Omental fat pad (tissue), 4 donors: ENCODE data around the gene SRL. TPM values are rescaled to one million over a fixed set of nuclear protein-coding genes. Genes with fewer than 3 reads are reported as not detected.

Source experiments
- ATAC-seq: fragments of 150-250 bp; one replicate; pipeline ENCODE4 v1.9.1; 2016; ENCODE audit warnings: mild to moderate bottlenecking, moderate library complexity; ENCODE audit not compliant: low FRiP score
- DNase-seq: peaks from one replicate; pipeline ENCODE4 v3.0.0-alpha.2; 2019; ENCODE audit warnings: low spot score
- total RNA-seq, 4 donors: library from RNA; depleted of rRNA; stranded (reverse); fragments of >200 nt; gene quantifications; one replicate each; pipeline ENCODE4 v1.1.0, GENCODE V29; 2016
- TF ChIP-seq, protein P1 (sequence below), 3 donors: fragments of 450-650 bp; IDR thresholded peaks; one replicate each; pipeline ENCODE4 v1.5.1; 2016 to 2017; ENCODE audit warnings: antibody characterized with exemption in 3 of 3, mild to moderate bottlenecking in 3 of 3, moderate library complexity in 2 of 3

The SRL gene
- total RNA-seq, 4 donors from 2014 or later: 0.84 to 4.4 (median 1.9) TPM

DNA sequence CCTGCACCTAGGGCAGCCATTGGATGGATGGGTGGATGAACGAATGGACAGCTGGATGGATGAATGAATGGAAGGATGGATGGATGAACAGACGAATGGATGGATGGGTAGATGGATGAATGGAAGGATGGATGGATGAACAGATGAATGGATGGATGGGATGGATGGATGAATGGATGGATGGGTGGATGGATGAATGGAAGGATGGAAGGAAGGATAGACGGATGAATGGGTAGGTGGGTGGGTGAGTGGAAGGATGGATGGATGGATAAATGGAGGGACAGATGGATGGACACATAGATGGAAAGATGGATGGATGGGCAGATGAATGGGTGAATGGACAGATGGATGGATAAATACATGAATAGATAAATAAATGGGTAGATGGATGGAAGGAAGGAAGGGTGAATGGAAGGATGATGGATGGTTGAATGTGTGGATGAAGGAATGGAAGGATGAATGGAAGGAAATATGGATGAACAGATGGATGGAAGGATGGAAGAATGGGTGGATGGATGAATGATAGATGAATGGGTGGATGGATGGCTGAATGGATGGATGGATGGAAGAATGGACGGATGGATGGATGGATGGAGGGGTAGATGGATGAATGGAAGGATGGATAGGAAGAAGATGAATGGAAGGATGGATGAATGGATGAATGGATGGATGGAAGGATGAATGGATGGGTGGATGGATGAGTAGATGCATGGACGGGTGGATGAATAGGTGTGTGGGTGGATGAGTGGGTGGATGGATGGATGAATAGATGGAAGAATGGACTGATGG lies 15.4 kb downstream of the SRL start:
- TF ChIP-seq, protein P1, sequence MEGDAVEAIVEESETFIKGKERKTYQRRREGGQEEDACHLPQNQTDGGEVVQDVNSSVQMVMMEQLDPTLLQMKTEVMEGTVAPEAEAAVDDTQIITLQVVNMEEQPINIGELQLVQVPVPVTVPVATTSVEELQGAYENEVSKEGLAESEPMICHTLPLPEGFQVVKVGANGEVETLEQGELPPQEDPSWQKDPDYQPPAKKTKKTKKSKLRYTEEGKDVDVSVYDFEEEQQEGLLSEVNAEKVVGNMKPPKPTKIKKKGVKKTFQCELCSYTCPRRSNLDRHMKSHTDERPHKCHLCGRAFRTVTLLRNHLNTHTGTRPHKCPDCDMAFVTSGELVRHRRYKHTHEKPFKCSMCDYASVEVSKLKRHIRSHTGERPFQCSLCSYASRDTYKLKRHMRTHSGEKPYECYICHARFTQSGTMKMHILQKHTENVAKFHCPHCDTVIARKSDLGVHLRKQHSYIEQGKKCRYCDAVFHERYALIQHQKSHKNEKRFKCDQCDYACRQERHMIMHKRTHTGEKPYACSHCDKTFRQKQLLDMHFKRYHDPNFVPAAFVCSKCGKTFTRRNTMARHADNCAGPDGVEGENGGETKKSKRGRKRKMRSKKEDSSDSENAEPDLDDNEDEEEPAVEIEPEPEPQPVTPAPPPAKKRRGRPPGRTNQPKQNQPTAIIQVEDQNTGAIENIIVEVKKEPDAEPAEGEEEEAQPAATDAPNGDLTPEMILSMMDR (IDR thresholded peaks at IDR 0.05): no peak
- DNase-seq: no peak
- ATAC-seq: no peak

DNA sequence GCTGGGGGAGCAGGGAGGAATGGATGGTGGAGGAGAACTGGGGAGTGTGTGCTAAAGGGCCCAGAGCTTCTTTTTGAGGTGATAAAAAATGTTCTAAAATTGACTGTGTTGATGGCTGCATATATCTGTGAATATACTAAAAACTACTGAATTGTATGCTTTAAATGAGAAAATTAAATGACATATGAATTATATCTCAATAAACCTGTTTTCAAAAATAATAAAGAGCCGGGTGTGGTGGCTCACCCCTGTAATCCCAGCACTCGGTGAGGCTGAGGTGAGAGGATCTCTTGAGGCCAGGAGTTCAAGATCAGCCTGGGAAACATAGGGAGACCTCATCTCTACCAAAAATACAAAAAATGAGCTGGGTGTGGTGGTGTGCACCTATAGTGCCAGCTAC lies 16.8 kb downstream of the SRL start:
- ATAC-seq (no peak), DNase-seq (no peak)
- TF ChIP-seq, protein P1 (IDR thresholded peaks at IDR 0.05): no peak

DNA sequence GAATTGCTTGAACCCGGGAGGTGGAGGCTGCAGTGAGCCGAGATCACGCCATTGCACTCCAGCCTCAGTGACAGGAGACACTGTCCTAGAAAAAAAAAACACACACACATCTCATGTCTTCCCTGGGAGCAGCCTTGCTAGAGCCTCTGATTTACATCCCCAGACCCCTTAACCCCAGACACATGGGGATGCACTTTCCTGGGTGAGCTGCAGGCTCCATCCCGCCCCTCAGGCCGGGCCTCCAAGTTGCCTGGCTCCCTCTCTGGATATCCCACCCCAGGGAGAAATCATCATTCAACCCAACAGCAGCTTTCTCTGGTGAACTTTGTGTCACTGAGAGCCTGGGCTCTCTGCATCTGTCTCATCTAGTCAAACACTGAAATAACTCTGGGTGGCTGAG lies 21.5 kb downstream of the SRL start:
- ATAC-seq: no peak
- no peak for DNase-seq
- TF ChIP-seq, protein P1 (IDR thresholded peaks at IDR 0.05): no peak

DNA sequence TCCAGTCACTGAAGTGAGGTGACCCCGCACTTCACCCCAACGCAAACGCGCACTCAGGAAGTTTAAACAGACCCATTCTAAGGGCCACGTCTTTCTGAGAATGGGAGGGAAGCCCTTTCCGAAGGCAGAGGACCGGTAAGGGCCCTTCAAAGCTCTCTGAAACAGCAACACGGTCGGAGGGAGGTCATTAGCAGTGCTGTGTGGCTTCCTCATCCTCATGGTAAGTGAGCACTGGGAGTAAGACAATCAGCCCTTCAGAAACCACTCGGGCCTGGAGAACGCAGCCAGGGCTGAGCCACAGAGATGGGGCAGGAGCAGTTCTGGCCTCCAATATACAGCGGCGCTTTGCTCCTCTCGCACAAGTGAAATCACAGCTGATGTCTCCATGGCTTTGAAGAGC lies 23.7 kb downstream of the SRL start:
- ATAC-seq (no peak), DNase-seq (no peak)
- TF ChIP-seq, protein P1 (IDR thresholded peaks at IDR 0.05): no peak

DNA sequence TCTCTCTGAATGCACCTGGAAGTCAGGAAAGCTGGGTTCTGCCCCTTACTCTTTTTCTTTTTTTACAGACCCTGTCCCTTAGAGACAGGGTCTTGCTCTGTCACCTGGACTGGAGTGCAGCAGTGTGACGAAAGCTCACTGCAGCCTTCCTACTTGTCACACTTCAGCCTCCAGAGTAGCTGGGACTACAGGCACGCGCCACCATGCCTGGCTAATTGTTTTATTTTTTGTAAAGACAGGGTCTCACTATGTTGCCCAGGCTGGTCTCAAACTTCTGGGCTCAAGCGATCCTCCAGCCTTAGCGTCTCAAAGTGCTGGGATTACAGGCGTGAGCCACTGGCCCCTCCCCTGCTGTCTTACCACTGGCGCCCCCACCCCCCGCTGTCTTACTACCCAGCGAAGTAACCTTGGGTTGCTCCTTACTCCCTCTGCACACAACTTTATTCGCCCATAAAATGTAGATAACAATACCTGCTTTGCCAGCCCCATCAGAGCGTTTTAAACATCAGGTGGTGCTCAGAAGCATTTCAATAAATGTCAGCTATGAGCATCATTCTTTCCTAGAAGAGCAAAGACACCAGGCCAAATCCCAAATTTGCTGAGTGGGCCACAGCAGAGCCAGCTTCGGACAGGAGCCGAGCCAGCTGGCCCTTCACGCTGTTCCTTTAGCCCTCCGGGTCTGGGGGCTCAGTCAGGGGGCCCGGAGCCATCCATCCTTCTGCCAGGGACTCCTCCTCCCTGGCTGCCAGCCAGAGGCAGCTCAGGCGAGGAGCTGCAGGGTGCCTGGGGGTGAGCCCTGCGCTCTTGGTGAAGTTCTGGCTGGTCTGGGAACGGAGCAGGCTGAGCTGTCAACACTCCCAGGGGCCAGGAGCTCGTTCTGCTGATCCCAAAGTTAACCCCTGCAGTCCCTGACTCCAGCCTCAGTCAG lies 24.4 kb downstream of the SRL start:
- TF ChIP-seq, protein P1 (IDR thresholded peaks at IDR 0.05): no peak
- DNase-seq (no peak), ATAC-seq (peak; percentile 30)

DNA sequence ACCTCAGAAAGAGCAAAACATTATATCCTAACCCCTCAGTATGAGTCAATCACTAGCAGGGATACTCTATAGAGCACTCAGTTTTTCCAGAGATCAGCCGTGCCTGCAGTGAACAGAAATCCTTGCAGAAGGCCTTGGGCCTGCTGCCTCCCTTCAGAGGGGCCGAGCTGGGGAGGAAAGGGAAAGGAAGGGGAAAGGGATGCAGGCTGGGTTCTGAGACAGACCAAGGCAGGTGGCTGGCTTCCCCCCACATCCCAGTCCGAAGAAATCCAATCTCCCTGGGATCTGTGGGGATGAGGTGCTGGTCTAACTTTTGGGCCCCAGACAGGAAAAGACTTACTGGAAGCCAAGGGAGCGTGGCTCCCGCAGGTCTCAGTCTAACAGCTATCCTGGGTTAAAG lies 25.3 kb downstream of the SRL start:
- DNase-seq (no peak), ATAC-seq (no peak)
- TF ChIP-seq, protein P1 (IDR thresholded peaks at IDR 0.05): no peak
